Uterus (tissue), 2 donors: ENCODE results near the gene ST7.

Experiments
- CTCF ChIP-seq, 4 experiments: fragments of 200-600 bp in 2 of 4; fragments of 450-650 bp in 2 of 4; sonication (generic) in 2 of 4; IDR thresholded peaks; one replicate each; pipeline ENCODE4 v1.5.1; 2016 to 2019; ENCODE audit warnings: antibody characterized with exemption in 4 of 4, mild to moderate bottlenecking in 2 of 4, moderate library complexity in 1 of 4
- POLR2A ChIP-seq, 2 donors: fragments of 450-650 bp; IDR thresholded peaks; one replicate each; pipeline ENCODE4 v1.6.1; 2016; ENCODE audit warnings: antibody characterized with exemption in 2 of 2, mild to moderate bottlenecking in 1 of 2, moderate library complexity in 1 of 2

DNA sequence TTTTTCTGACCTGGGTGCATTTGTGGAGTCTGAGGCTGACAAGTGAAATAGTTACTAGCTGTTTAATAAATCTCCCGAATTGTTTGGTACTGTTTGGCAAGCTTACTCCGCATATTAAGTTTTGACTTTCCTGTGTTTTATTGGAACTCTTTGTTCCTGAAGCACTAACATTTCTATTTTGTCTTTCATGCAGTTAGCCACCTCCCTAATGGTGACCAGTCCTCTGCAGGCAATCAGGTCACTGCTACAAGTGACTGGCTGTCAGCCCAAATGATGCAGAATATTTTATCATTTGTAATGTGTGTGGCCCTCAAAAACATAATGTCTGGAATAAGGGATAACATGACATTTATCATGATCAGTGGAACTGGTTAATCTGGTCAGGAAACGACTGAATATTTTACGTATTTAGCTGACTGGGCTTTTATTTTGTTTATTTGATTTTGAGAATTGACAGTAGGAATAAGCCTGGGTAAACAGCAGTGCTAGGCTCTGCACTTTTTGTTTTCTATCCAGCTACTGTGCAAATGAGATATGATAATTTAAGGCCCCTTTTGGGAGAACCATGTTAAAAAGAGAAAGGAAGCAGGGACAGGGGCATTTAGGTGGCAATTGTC, 82.9 kb downstream of the ST7 start:
- no peak for TF ChIP-seq CTCF (IDR thresholded peaks at IDR 0.05)
- no peak for TF ChIP-seq POLR2A (IDR thresholded peaks at IDR 0.05)
